NCI-H2227 (cell line): Measurements from ENCODE around the gene GCKR.

Source experiments
- DNase-seq: peaks from one replicate; lab custom pipeline; 2025; ENCODE audit not compliant: unreplicated experiment; lab: John Stamatoyannopoulos, UW

Gene GCKR

DNA sequence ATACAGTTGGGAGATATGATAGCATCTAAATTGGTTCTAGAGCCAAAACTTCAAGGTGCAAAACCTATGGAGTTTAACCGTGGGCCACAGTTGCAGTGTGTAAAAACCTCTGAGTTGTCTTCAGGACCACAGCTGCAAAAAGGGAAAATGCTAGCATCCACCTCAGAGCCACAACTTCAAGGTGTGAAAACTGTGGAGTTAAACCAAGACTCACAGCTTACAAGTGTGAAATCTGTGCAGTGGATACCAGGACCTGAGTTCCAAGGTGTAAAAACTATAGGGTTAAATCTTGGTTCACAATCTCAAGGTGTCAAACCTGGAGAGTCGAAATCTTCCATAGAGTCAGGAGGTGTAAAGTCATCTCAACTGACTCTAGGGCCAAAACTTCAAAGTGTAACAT is 75.8 kb downstream of the GCKR start:
- DNase-seq: no peak

DNA sequence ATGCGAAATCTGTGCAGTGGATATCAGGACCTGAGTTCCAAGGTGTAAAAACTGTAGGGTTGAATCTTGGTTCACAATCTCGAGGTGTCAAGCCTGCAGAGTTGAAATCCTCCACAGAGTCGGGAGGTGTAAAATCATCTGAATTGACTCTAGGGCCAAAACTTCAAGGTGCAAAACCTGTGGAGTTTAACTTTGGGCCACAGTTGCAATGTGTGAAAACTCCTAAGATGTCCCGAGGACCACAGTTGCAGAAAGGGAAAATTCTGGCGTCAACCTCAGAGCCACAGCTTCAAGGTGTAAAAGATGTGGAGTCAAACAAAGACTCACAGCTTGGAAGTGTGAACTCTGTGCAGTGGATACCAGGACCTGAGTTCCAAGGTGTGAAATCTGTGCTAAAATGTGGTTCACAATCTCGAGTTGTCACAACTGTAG is 76.4 kb downstream of the GCKR start:
- no peak for DNase-seq
